GM19324 (cell line): ENCODE measurements around the gene HLCS.
"Not testable (repeated sequence)": the region's sequence is repeated elsewhere in the genome, so short reads cannot be mapped to it uniquely, and the experiment has no call there.

Experiments used
- ATAC-seq: cut with Tn5 transposase; IDR thresholded peaks from one replicate; pipeline ENCODE4 v1.9.1; 2021; ENCODE audit warnings: mild to moderate bottlenecking, moderate library complexity; ENCODE audit not compliant: unreplicated experiment, low FRiP score

Gene HLCS

GRCh38 chr21:36960676-36961284, 5.7 kb downstream of the HLCS start:
- ATAC-seq: no peak

GRCh38 chr21:36959020-36959835, 7.2 kb downstream of the HLCS start:
- no peak for ATAC-seq

GRCh38 chr21:36955783-36956182, 10.7 kb downstream of the HLCS start:
- no peak for ATAC-seq

- not testable (repeated sequence) for ATAC-seq
Observed at GRCh38 chr21:36952331-36952730, 14.1 kb downstream of the HLCS start.

- no peak for ATAC-seq
Observed at GRCh38 chr21:36949171-36950141, 17.0 kb downstream of the HLCS start.

- no peak for ATAC-seq
Observed at GRCh38 chr21:36948686-36949085, 17.8 kb downstream of the HLCS start.

- no peak for ATAC-seq
Observed at GRCh38 chr21:36946949-36947356, 19.5 kb downstream of the HLCS start.

GRCh38 chr21:36945496-36946138, 20.9 kb downstream of the HLCS start:
- no peak for ATAC-seq

GRCh38 chr21:36936361-36937135, 29.9 kb downstream of the HLCS start:
- ATAC-seq: no peak

- no peak for ATAC-seq
Observed at GRCh38 chr21:36934864-36935420, 31.5 kb downstream of the HLCS start.

- ATAC-seq: no peak
Observed at GRCh38 chr21:36932161-36932816, 34.2 kb downstream of the HLCS start.

- ATAC-seq: no peak
Observed at GRCh38 chr21:36929622-36930021, 36.8 kb downstream of the HLCS start.

- no peak for ATAC-seq
Observed at GRCh38 chr21:36928960-36929359, 37.5 kb downstream of the HLCS start.

- no peak for ATAC-seq
Observed at GRCh38 chr21:36927719-36928117, 38.8 kb downstream of the HLCS start.

- no peak for ATAC-seq
Observed at GRCh38 chr21:36926989-36927718, 39.3 kb downstream of the HLCS start.

GRCh38 chr21:36923270-36923669, 43.2 kb downstream of the HLCS start:
- ATAC-seq: no peak

GRCh38 chr21:36922861-36923260, 43.6 kb downstream of the HLCS start:
- no peak for ATAC-seq

- ATAC-seq: no peak
Observed at GRCh38 chr21:36918291-36918690, 48.2 kb downstream of the HLCS start.
